ENCODE data around the gene GATA5.

- TF ChIP-seq CTCF (IDR thresholded peaks at IDR 0.05; ENCODE audit: insufficient read depth, low read depth, low read length) (no peak), EZH2 (IDR thresholded peaks at IDR 0.05; ENCODE audit: insufficient read depth, low read length) (no peak)
Measured at GRCh38 chr20:62449951-62450691, 25.7 kb downstream of the GATA5 start.
